Measurements from ENCODE around the gene UTF1.

UTF1 gene

GRCh38 chr10:133196221-133196915 is 33.6 kb upstream of the UTF1 start:
- no peak overlapping the region for H3K4me3 ChIP-seq
- H3K27ac ChIP-seq = no peak overlapping the region

DNA sequence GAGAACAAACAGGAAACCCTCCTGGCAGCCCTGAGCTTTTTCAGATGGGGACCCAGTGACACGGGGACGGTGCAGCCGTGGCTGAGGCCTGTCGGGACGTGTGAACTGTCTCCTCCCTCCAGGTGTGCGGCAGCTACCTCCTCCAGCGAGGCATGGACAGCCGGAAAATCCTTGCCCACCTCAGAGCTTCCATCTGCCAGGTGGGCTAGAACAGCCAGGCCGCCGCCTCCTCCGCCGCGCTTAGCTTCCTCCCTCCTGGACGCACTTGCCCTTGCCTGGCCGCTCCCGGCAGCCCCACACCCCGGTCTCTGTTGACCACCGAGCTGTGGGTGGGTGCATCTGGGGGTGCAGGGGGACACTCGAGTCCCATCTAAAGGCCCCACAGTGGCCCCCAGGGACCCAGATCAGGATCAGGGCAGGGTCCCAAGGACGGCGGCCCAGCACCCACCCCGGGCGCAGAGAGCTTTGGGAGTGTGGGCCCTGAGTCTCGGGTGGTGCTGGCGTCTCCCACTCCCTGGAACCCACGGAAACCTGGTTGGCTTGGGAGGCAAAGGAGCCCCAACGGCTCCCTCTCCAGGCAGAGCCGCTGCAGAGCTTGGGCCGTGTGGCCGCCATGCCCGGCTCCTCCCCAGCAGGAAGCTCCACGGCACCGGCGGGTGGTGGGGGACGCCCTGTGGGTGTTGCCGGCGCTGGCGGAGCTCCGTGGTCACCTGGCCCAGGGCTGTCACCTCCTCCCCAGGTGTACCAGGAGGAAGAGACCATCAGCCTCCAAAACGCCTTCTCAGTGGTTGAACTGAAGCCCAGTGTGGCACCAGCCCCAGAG is 32.9 kb upstream of the UTF1 start:
- no peak overlapping the region for H3K27ac ChIP-seq
- H3K4me3 ChIP-seq = no peak overlapping the region

GRCh38 chr10:133197786-133198185 is 32.2 kb upstream of the UTF1 start:
- no peak overlapping the region for H3K4me3 ChIP-seq
- no peak overlapping the region for H3K27ac ChIP-seq

GRCh38 chr10:133198206-133198605 is 31.8 kb upstream of the UTF1 start:
- Histone ChIP-seq H3K27ac (no peak overlapping the region), H3K4me3 (no peak overlapping the region)

GRCh38 chr10:133198621-133199487 is 31.2 kb upstream of the UTF1 start:
- no peak overlapping the region for H3K27ac ChIP-seq
- no peak overlapping the region for H3K4me3 ChIP-seq

DNA sequence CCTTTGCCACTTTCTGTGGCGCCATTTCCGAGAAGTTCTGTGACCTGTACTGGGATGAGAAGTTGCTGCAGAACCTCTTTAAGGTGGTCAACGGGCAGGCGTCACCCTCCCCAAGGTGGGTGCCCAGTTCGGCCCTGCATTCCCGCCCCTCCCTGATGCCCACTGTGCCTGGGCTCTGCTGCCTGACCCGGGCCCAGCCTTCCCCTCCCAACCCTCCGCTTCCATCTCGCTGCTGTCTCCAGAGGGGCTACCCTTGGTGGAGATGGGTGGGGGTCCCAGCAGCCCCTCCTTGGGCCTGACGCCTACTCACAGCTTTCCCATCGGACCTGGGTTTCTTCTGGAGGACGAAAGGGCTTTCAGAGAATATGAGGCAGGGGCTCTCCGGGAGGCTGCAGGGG is 30.5 kb upstream of the UTF1 start:
- H3K27ac ChIP-seq = no peak overlapping the region

GRCh38 chr10:133199992-133200611 is 29.9 kb upstream of the UTF1 start:
- Histone ChIP-seq H3K27ac (no peak overlapping the region), H3K4me3 (no peak overlapping the region)

More for the DNA sequence above, 30.5 kb upstream of the UTF1 start:
- no peak overlapping the region for H3K4me3 ChIP-seq

GRCh38 chr10:133200621-133201031 is 29.4 kb upstream of the UTF1 start:
- H3K4me3 ChIP-seq = no peak overlapping the region
- no peak overlapping the region for H3K27ac ChIP-seq

- no peak overlapping the region for H3K27ac ChIP-seq
- H3K4me3 ChIP-seq = no peak overlapping the region
Measured at GRCh38 chr10:133201151-133201947, 28.7 kb upstream of the UTF1 start.

GRCh38 chr10:133201948-133202725 is 27.9 kb upstream of the UTF1 start:
- Histone ChIP-seq H3K4me3 (no peak overlapping the region), H3K27ac (no peak overlapping the region)

GRCh38 chr10:133202778-133203651 is 27.0 kb upstream of the UTF1 start:
- H3K27ac ChIP-seq = no peak overlapping the region
- no peak overlapping the region for H3K4me3 ChIP-seq

- Histone ChIP-seq H3K4me3 (no peak overlapping the region), H3K27ac (no peak overlapping the region)
Measured at GRCh38 chr10:133203652-133204195, 26.3 kb upstream of the UTF1 start.

- H3K4me3 ChIP-seq = no peak overlapping the region
- no peak overlapping the region for H3K27ac ChIP-seq
Measured at GRCh38 chr10:133204226-133205015, 25.6 kb upstream of the UTF1 start.

GRCh38 chr10:133205146-133205545 is 24.9 kb upstream of the UTF1 start:
- no peak overlapping the region for H3K27ac ChIP-seq
- no peak overlapping the region for H3K4me3 ChIP-seq

DNA sequence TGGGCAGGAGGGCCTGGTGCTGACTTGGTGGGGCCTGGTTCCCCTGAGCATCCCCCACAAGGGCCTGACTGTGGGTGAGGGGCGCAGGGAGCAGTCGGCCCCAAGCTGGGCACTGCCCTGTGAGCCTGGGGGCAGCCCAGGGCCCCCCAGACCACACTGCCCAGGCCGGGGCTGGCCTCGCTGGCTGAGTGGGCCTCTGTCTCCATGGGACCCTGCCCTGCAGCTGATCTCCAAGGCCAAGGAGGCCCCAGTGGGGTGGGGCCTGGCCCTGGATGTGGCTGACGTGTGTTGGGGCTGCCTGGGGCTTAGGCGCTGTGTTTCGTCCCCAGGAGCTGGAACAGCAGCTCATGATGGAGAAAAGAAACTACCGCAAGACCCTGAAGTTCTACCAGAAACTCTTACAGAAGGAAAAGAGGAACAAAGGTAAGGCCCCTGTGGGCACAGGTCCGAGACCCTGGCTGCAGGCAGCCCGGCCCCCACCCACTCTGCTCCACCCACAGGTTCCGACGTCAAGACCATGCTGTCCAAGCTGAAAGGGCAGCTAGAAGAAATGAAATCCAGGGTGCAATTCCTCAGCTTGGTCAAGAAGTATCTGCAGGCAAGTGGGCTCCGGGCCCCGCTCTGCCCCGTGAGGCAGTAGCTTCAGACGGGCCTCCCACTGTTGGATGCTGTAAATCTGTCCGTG is 23.5 kb upstream of the UTF1 start:
- H3K27ac ChIP-seq = no peak overlapping the region
- no peak overlapping the region for H3K4me3 ChIP-seq
